Neural progenitor cell (in vitro differentiated cells): ENCODE results near the gene TRIM25. TPM values are rescaled to one million over a fixed set of nuclear protein-coding genes. Genes with fewer than 3 reads are reported as not detected.

Experiments used
- DNase-seq: peaks from one replicate; pipeline ENCODE4 v3.0.0-alpha.2; 2016; ENCODE audit warnings: low spot score
- H2AFZ ChIP-seq: fragments of 200-600 bp; sonication (generic); replicated peaks from 2 replicates; pipeline ENCODE4 v1.6.1; 2016; ENCODE audit warnings: antibody characterized with exemption
- H3F3A ChIP-seq: fragments of 200-600 bp; sonication (generic); 2 replicates; pipeline ENCODE4 v1.6.1; 2016; ENCODE audit warnings: antibody characterized with exemption, low read depth
- H3K27ac ChIP-seq: fragments of 200-600 bp; sonication (generic); 2 replicates; pipeline ENCODE4 v1.5.1; 2016; ENCODE audit warnings: mild to moderate bottlenecking
- H3K27me3 ChIP-seq: fragments of 200-600 bp; sonication (generic); 2 replicates; pipeline ENCODE4 v1.6.1; 2016; ENCODE audit warnings: mild to moderate bottlenecking, moderate library complexity
- H3K36me3 ChIP-seq: fragments of 200-600 bp; sonication (generic); 2 replicates; pipeline ENCODE4 v1.5.1; 2016
- H3K4me1 ChIP-seq: fragments of 200-600 bp; sonication (generic); 2 replicates; pipeline ENCODE4 v1.6.1; 2016; ENCODE audit warnings: mixed run types
- H3K4me2 ChIP-seq: fragments of 200-600 bp; sonication (generic); 2 replicates; pipeline ENCODE4 v1.6.1; 2016
- H3K4me3 ChIP-seq: fragments of 200-600 bp; sonication (generic); 2 replicates; pipeline ENCODE4 v1.5.1; 2016
- H3K79me2 ChIP-seq: fragments of 200-600 bp; sonication (generic); 2 replicates; pipeline ENCODE4 v1.6.1; 2016; ENCODE audit warnings: low read depth
- H3K9ac ChIP-seq: fragments of 200-600 bp; sonication (generic); 2 replicates; pipeline ENCODE4 v1.6.1; 2016
- H3K9me3 ChIP-seq: fragments of 200-600 bp; sonication (generic); 2 replicates; pipeline ENCODE4 v1.5.1; 2016; ENCODE audit warnings: low read depth
- H4K20me1 ChIP-seq: fragments of 200-600 bp; sonication (generic); 2 replicates; pipeline ENCODE4 v1.6.1; 2016; ENCODE audit warnings: low read depth
- H3K27ac Mint-ChIP-seq: 3 replicates; pipeline ENCODE4 v1.8.0; 2021; ENCODE audit warnings: mixed read lengths
- H3K27me3 Mint-ChIP-seq: 2 replicates; pipeline ENCODE4 v1.8.0; 2022; ENCODE audit warnings: low read depth, mild to moderate bottlenecking, inconsistent platforms, moderate library complexity, mixed read lengths; ENCODE audit not compliant: insufficient read depth
- H3K36me3 Mint-ChIP-seq: 3 replicates; pipeline ENCODE4 v1.8.0; 2021; ENCODE audit warnings: mixed read lengths
- H3K4me1 Mint-ChIP-seq: 3 replicates; pipeline ENCODE4 v1.8.0; 2021; ENCODE audit warnings: mixed read lengths
- H3K4me3 Mint-ChIP-seq: 3 replicates; pipeline ENCODE4 v1.8.0; 2021; ENCODE audit warnings: mild to moderate bottlenecking, moderate library complexity, mixed read lengths
- H3K9me3 Mint-ChIP-seq: 3 replicates; pipeline ENCODE4 v1.8.0; 2020; ENCODE audit warnings: mixed read lengths
- CTCF ChIP-seq: fragments of 200-600 bp; sonication (generic); IDR thresholded peaks from 2 replicates; pipeline ENCODE4 v1.5.1; 2017; ENCODE audit warnings: antibody characterized with exemption, mild to moderate bottlenecking
- EZH2 ChIP-seq: fragments of 200-600 bp; sonication (generic); IDR thresholded peaks from 2 replicates; pipeline ENCODE4 v1.6.1; 2017; ENCODE audit warnings: antibody characterized with exemption, mild to moderate bottlenecking, moderate library complexity
- EZH2phosphoT487 ChIP-seq: fragments of 200-600 bp; sonication (generic); IDR thresholded peaks from 2 replicates; pipeline ENCODE4 v1.6.1; 2017; ENCODE audit warnings: antibody characterized with exemption
- total RNA-seq: library from RNA; depleted of rRNA; stranded (reverse); fragments of >200 nt; gene quantifications from 2 replicates; pipeline ENCODE4 v1.2.3, GENCODE V29; 2015; ENCODE audit warnings: low replicate concordance

TRIM25 gene
- total RNA-seq, 1 donor from 2014 or later = 7.6 TPM

- Histone ChIP-seq H3K9ac (no peak overlapping the region), H3K4me1 (no peaks in the 10 kb centered on the region), H3K79me2 (no peaks in the 10 kb centered on the region), H3K27ac (no peak overlapping the region), H3K9me3 (no peaks in the 10 kb centered on the region), H2AFZ (no peak overlapping the region), H3K27me3 (no peaks in the 10 kb centered on the region), H3K4me3 (no peak overlapping the region), H3F3A (no peaks in the 10 kb centered on the region), H4K20me1 (no peaks in the 10 kb centered on the region), H3K4me2 (no peak overlapping the region), H3K36me3 (peaks cover 5% of the 10 kb centered on the region)
- Mint-ChIP-seq H3K27me3 (peaks cover 7% of the 10 kb centered on the region), H3K9me3 (peaks cover 4% of the 10 kb centered on the region), H3K4me3 (no peak overlapping the region), H3K36me3 (peaks cover 62% of the 10 kb centered on the region), H3K27ac (no peak overlapping the region), H3K4me1 (no peaks in the 10 kb centered on the region)
- TF ChIP-seq EZH2phosphoT487 (no peak), CTCF (no peak), EZH2 (no peak)
- DNase-seq = no peak
These were observed 23.8 kb upstream of the TRIM25 start for GRCh38 chr17:56937687-56938086.

- Histone ChIP-seq H3K4me1 (no peaks in the 10 kb centered on the region), H4K20me1 (no peaks in the 10 kb centered on the region), H3K27me3 (no peaks in the 10 kb centered on the region), H2AFZ (no peak overlapping the region), H3F3A (no peaks in the 10 kb centered on the region), H3K79me2 (no peaks in the 10 kb centered on the region), H3K4me2 (no peak overlapping the region), H3K9me3 (no peaks in the 10 kb centered on the region), H3K9ac (no peak overlapping the region), H3K27ac (no peak overlapping the region), H3K4me3 (no peak overlapping the region), H3K36me3 (peaks cover 5% of the 10 kb centered on the region)
- H3K27ac Mint-ChIP-seq = no peak overlapping the region
- H3K4me3 Mint-ChIP-seq = no peak overlapping the region
- peaks cover 4% of the 10 kb centered on the region for H3K27me3 Mint-ChIP-seq
- H3K9me3 Mint-ChIP-seq = peaks cover 8% of the 10 kb centered on the region
- no peaks in the 10 kb centered on the region for H3K4me1 Mint-ChIP-seq
- H3K36me3 Mint-ChIP-seq = peaks cover 59% of the 10 kb centered on the region
- no peak for DNase-seq
- no peak for TF ChIP-seq EZH2phosphoT487
- TF ChIP-seq EZH2 = no peak
- no peak for TF ChIP-seq CTCF
These were observed 23.0 kb upstream of the TRIM25 start for GRCh38 chr17:56936697-56937322.

- Histone ChIP-seq H3K27me3 (no peaks in the 10 kb centered on the region), H3K4me3 (no peak overlapping the region), H3K27ac (no peak overlapping the region), H2AFZ (no peak overlapping the region), H3K36me3 (peaks cover 7% of the 10 kb centered on the region), H4K20me1 (no peaks in the 10 kb centered on the region), H3K79me2 (no peaks in the 10 kb centered on the region), H3K9me3 (peaks cover 7% of the 10 kb centered on the region), H3K4me1 (no peaks in the 10 kb centered on the region), H3F3A (no peaks in the 10 kb centered on the region), H3K9ac (no peak overlapping the region), H3K4me2 (no peak overlapping the region)
- TF ChIP-seq EZH2 = no peak
- no peak for TF ChIP-seq CTCF
- TF ChIP-seq EZH2phosphoT487 = no peak
- Mint-ChIP-seq H3K36me3 (peaks cover 51% of the 10 kb centered on the region), H3K4me3 (no peak overlapping the region), H3K27me3 (peaks cover 3% of the 10 kb centered on the region), H3K9me3 (peaks cover 19% of the 10 kb centered on the region), H3K27ac (no peak overlapping the region), H3K4me1 (no peaks in the 10 kb centered on the region)
- no peak for DNase-seq
These were observed 21.6 kb upstream of the TRIM25 start for GRCh38 chr17:56935461-56935860.
